Cardiac fibroblast (primary cell): Measurements from ENCODE around the gene PLCH2.

Source experiments
- DNase-seq, 2 donors: peaks; one replicate each; pipeline versions ENCODE4 v3.0.0 to v3.0.0-alpha.2; 2010; ENCODE audit warnings: low read depth in 2 of 2
- H3K4me3 ChIP-seq, 2 donors: replicated peaks in 1 of 2; 1 replicate in 1 of 2; 2 replicates in 1 of 2; pipeline ENCODE4 v1.5.1; 2011; ENCODE audit warnings: low read depth in 2 of 2, low read length in 2 of 2, mild to moderate bottlenecking in 2 of 2, moderate library complexity in 1 of 2
- CTCF ChIP-seq: IDR thresholded peaks from one replicate; pipeline ENCODE4 v1.5.1; 2011; ENCODE audit warnings: low read depth, mild to moderate bottlenecking, low read length, inconsistent platforms

The PLCH2 gene

GRCh38 chr1:2459757-2460156, 16.3 kb upstream of the PLCH2 start:
- no peak overlapping the region for H3K4me3 ChIP-seq
- TF ChIP-seq CTCF: no peak
- peak; percentile 44 to 70 for DNase-seq

- no peak for DNase-seq
- TF ChIP-seq CTCF: no peak
- H3K4me3 ChIP-seq: no peak overlapping the region
Observed at GRCh38 chr1:2460203-2460602, 15.9 kb upstream of the PLCH2 start.

- no peak for DNase-seq
- TF ChIP-seq CTCF: no peak
- H3K4me3 ChIP-seq: no peak overlapping the region
Observed at GRCh38 chr1:2460996-2461751, 14.9 kb upstream of the PLCH2 start.

- no peak for DNase-seq
- no peak for TF ChIP-seq CTCF
Observed at GRCh38 chr1:2462819-2463218, 13.3 kb upstream of the PLCH2 start.

GRCh38 chr1:2463396-2463795, 12.7 kb upstream of the PLCH2 start:
- H3K4me3 ChIP-seq: no peak overlapping the region
- no peak for TF ChIP-seq CTCF
- DNase-seq: no peak

More at GRCh38 chr1:2462819-2463218, 13.3 kb upstream of the PLCH2 start:
- H3K4me3 ChIP-seq: no peak overlapping the region

- H3K4me3 ChIP-seq: no peak overlapping the region
- no peak for TF ChIP-seq CTCF
- no peak for DNase-seq
Observed at GRCh38 chr1:2465371-2466269, 10.5 kb upstream of the PLCH2 start.
